C4-2B (cell line): ENCODE results near the gene SYT5.

Source experiments
- ZFX ChIP-seq: fragments of 450-650 bp; IDR thresholded peaks from 2 replicates; pipeline ENCODE4 v1.6.1; 2017
- TF ChIP-seq, protein P1 (sequence below): fragments of 450-650 bp; conservative IDR thresholded peaks from 2 replicates; pipeline ENCODE4 v1.5.1; 2017; ENCODE audit warnings: mild to moderate bottlenecking

DNA sequence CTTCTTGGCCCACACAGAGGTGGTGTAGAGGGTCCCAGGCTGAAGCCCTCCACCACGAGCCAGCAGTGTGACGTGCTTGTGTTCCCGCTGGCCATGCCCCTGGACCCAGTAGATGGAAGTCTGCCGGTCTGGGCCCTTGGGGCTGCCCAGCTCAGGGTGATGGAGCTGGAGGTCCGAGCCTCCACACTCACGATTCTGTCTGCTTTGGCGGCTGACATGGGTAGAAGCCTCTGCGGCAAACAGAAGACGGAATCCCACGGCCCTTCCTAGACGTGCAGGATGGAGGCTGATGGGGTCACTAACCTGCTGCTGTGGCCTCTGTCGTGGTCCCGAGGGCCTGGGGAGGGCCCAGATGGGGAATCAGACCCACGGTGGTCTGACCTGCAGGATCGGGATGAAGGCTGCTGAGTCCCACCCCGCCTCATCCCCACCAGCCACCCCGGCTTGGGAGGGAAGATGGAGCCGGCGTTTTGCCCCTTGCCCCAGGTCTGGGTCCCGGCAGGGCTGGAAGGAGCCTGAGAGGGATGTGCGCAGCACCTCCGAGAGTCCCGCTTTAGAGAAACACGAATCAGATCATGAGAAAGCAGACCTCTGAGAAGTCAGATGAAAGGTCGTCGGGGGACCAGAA, 44.1 kb upstream of the SYT5 start:
- TF ChIP-seq, protein P1, sequence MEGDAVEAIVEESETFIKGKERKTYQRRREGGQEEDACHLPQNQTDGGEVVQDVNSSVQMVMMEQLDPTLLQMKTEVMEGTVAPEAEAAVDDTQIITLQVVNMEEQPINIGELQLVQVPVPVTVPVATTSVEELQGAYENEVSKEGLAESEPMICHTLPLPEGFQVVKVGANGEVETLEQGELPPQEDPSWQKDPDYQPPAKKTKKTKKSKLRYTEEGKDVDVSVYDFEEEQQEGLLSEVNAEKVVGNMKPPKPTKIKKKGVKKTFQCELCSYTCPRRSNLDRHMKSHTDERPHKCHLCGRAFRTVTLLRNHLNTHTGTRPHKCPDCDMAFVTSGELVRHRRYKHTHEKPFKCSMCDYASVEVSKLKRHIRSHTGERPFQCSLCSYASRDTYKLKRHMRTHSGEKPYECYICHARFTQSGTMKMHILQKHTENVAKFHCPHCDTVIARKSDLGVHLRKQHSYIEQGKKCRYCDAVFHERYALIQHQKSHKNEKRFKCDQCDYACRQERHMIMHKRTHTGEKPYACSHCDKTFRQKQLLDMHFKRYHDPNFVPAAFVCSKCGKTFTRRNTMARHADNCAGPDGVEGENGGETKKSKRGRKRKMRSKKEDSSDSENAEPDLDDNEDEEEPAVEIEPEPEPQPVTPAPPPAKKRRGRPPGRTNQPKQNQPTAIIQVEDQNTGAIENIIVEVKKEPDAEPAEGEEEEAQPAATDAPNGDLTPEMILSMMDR: no peak
- no peak for TF ChIP-seq ZFX
